ENCODE results near the gene DBNDD1.

The DBNDD1 gene

GRCh38 chr16:89974870-89975269 is 44.4 kb downstream of the DBNDD1 start:
- TF ChIP-seq TAF1 (IDR thresholded peaks at IDR 0.05; ENCODE audit: borderline replicate concordance, insufficient read depth, low read length), result no peak
- no peak for TF ChIP-seq FOXP2 (optimal IDR thresholded peaks at IDR 0.05; ENCODE audit: borderline replicate concordance, extremely low read depth, extremely low read length, insufficient read depth)
- TF ChIP-seq SIN3A (IDR thresholded peaks at IDR 0.05; ENCODE audit: borderline replicate concordance, insufficient read depth, low read length), result no peak

- TF ChIP-seq REST (IDR thresholded peaks at IDR 0.05; ENCODE audit: insufficient read depth in 1 of 2, low read depth in 2 of 2, low read length in 2 of 2) (no peak), SIN3A (IDR thresholded peaks at IDR 0.05; ENCODE audit: borderline replicate concordance, insufficient read depth, low read length) (no peak), TAF1 (IDR thresholded peaks at IDR 0.05; ENCODE audit: borderline replicate concordance, insufficient read depth, low read length) (no peak), FOXP2 (optimal IDR thresholded peaks at IDR 0.05; ENCODE audit: borderline replicate concordance, extremely low read depth, extremely low read length, insufficient read depth) (no peak), POLR2AphosphoS5 (IDR thresholded peaks at IDR 0.05; ENCODE audit: low read depth, low read length) (no peak)
Measured at GRCh38 chr16:89973654-89974335, 45.5 kb downstream of the DBNDD1 start.

- TF ChIP-seq POLR2AphosphoS5 (IDR thresholded peaks at IDR 0.05; ENCODE audit: low read depth, low read length), result no peak
- TF ChIP-seq FOXP2 (optimal IDR thresholded peaks at IDR 0.05; ENCODE audit: borderline replicate concordance, extremely low read depth, extremely low read length, insufficient read depth), result no peak
- TF ChIP-seq TAF1 (IDR thresholded peaks at IDR 0.05; ENCODE audit: borderline replicate concordance, insufficient read depth, low read length), result no peak
- TF ChIP-seq REST (IDR thresholded peaks at IDR 0.05; ENCODE audit: insufficient read depth in 1 of 2, low read depth in 2 of 2, low read length in 2 of 2), result no peak
- no peak for TF ChIP-seq SIN3A (IDR thresholded peaks at IDR 0.05; ENCODE audit: borderline replicate concordance, insufficient read depth, low read length)
Measured at GRCh38 chr16:89973235-89973634, 46.0 kb downstream of the DBNDD1 start.

GRCh38 chr16:89972244-89973234 is 46.7 kb downstream of the DBNDD1 start:
- TF ChIP-seq SIN3A (IDR thresholded peaks at IDR 0.05; ENCODE audit: borderline replicate concordance, insufficient read depth, low read length) (no peak), POLR2AphosphoS5 (IDR thresholded peaks at IDR 0.05; ENCODE audit: low read depth, low read length) (peak; percentile 89), REST (IDR thresholded peaks at IDR 0.05; ENCODE audit: insufficient read depth in 1 of 2, low read depth in 2 of 2, low read length in 2 of 2) (no peak), FOXP2 (optimal IDR thresholded peaks at IDR 0.05; ENCODE audit: borderline replicate concordance, extremely low read depth, extremely low read length, insufficient read depth) (peak; percentile 80), TAF1 (IDR thresholded peaks at IDR 0.05; ENCODE audit: borderline replicate concordance, insufficient read depth, low read length) (no peak)

- TF ChIP-seq TAF1 (IDR thresholded peaks at IDR 0.05; ENCODE audit: borderline replicate concordance, insufficient read depth, low read length), result no peak
- no peak for TF ChIP-seq REST (IDR thresholded peaks at IDR 0.05; ENCODE audit: insufficient read depth in 1 of 2, low read depth in 2 of 2, low read length in 2 of 2)
- TF ChIP-seq SIN3A (IDR thresholded peaks at IDR 0.05; ENCODE audit: borderline replicate concordance, insufficient read depth, low read length), result no peak
- no peak for TF ChIP-seq POLR2AphosphoS5 (IDR thresholded peaks at IDR 0.05; ENCODE audit: low read depth, low read length)
- TF ChIP-seq FOXP2 (optimal IDR thresholded peaks at IDR 0.05; ENCODE audit: borderline replicate concordance, extremely low read depth, extremely low read length, insufficient read depth), result no peak
Measured at GRCh38 chr16:89971495-89972243, 47.6 kb downstream of the DBNDD1 start.

All from PFSK-1 (cell line).